Ureter (tissue), 1 donor: ENCODE data around the gene DIP2C. TPM values are rescaled to one million over a fixed set of nuclear protein-coding genes. Genes with fewer than 3 reads are reported as not detected.
"Not testable (repeated sequence)": the region's sequence is repeated elsewhere in the genome, so short reads cannot be mapped to it uniquely, and the experiment has no call there.

Source experiments
- DNase-seq: peaks from one replicate; pipeline ENCODE4 v3.0.0-alpha.2; 2020; ENCODE audit warnings: low spot score
- total RNA-seq: library from RNA; stranded (reverse); gene quantifications from one replicate; pipeline ENCODE4 v1.2.4, GENCODE V29; 2023
- donor health status: DM: yes; HTN: yes; CAD: no.

DIP2C gene
- total RNA-seq, 1 donor from 2014 or later: 26.8 TPM

DNA sequence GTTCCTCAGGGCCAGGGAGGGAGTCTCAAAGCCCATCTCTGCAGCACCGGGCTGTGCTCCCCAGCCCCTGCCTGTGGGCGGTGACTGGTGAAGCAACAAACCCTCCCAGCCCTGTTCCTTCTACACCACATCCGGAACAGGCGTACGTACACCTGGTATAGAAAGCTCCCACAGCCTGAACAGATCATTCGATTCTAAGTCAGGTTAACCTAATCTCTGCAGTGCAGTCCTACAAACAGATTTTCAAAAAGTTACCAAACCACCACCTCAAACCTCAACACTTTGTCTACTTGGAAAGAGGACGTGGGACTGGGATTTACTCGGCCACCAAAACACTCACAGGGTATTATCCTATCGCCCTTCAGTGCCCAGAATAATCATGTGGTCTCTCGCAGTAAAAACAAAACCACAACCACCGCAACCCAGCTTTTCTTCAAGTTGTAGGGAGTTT, 238.4 kb downstream of the DIP2C start:
- DNase-seq: no peak

DNA sequence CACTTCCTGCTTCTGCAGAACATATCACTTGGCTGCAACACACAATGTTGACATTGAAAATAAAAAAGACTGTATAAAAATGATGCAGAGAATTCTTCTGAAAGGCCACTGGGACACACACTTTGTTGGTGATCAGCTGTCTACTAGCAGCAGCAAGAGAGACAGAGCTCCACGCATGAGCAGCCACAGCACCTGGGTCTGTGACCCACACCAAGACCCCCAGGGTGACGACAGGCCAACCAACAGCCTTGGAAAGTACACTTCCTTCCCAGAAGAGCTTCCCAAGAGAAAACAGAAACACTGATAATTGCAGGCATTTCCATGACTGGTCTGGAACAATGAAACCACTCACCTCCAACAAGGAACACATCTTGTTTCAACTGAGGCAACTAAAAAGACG, 239.0 kb downstream of the DIP2C start:
- no peak for DNase-seq

DNA sequence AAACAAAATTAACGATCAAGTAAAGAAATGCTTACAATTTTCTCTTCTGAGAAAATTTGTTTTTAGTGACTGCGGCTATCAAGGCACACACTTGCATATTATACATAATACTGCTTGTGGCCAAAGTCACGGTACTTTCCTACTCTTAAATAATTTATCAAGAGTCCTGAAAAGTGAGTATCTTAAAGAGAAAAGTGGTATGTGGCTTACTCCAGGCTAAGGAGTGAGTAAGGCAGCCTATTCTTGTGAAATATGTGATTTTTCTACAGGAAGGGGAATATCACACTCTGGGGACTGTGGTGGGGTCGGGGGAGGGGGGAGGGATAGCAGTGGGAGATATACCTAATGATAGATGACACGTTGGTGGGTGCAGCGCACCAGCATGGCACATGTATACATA, 240.1 kb downstream of the DIP2C start:
- DNase-seq: not testable (repeated sequence)

DNA sequence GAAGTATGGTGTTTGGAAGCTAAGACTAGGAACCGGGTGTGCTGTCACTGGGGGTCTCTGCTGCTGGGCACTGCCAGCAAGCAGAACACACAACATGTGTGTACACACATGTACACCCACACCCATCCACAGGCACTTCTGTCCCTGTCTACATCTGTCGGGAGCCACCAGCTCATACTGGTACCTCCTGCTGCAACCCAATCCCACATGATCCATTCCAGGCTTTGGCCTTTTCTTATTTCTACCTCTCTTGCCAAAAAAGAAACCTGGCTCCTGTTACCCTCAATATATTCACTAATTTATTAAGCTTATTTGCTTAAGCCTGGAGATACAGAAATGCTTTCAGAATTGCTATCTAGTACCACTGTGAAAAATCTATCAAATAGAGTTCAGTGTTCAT, 246.0 kb downstream of the DIP2C start:
- no peak for DNase-seq

DNA sequence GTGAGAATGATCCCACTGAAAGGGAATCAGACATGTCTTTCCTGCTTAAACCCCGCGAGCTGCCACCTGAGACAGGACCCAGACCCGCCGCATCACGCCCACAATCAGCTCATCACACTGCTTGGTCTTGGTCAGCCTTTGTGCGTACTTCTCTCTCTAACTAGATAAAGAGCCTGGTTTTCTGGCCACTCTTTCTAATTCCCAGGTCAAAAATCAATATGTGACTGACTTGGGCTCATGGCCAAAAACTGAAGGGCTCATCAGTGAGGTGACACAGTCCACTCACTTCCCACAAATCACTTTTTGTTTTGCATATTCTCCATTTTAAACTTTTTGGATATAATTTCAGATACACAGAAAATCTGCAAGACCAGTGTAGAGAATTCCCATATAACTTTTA, 247.3 kb downstream of the DIP2C start:
- DNase-seq: no peak

DNA sequence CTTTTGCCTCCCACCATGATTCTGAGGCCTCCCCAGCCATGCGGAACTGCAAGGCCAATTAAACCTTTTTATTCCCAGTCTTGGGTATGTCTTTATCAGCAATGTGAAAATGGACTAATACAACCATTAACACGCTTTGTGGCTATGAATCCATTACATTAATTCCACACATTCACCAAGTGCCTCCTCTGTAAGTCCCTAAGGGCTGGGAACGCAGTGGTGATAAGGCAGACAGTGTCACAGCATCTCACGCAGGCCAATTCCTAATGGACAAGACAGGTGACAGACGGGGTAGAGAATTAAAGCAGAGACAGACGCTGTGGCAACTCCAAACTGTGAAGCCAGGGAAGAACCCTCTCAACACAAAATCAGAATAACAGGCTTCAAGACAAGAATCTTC, 247.8 kb downstream of the DIP2C start:
- no peak for DNase-seq

DNA sequence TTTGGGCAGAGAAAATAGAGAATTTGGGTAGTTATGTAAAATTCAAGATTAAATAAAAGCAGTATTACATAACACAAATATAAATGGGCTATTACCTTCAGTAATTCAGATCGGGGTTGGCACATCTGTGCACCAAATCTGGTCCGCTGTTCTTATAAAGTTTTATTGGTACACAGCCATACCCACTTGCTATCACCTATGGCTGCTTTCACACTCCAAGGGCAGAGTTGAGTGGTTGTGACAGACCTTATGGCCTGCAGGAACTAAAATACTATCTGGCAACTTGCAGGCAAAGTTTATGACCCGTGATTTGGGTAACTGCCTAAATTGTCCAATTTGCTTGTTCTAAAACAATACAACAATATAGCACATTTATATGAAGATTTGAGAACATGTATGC, 249.3 kb downstream of the DIP2C start:
- no peak for DNase-seq

DNA sequence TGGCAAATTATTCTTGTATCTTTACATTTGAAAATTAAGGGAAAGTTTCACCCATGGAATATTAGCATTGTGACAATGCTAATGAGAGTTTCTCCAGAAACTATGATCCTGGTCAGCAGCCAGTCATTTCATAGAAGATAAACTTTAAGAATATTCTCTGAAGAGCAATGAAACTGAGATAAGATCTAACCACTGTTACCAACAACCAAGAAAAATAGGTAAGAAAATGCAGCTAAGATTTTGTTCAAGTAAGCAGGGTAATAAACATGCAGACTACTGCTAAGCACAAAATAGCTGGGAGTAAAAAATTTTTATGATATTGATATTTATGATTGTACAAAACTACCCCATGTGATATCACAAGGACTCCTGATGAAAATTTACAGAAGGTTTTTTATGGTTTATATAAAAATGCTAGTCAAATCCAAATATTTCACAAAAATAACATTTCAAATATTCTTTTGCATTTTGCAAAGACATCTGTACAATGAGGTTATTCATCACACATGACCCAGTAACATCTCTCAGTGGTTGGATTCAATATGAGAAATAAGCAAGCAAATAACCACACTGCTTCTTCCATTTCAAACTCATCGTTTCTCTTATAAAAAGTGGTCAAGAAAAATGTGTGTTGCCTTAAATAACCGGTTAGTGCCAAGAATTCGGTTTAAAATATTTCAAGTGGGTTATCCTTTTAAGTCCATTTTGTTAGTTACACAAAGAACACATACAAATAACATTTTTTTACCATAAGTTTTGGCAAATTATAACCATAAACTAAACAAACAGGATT, 251.6 kb downstream of the DIP2C start:
- no peak for DNase-seq

DNA sequence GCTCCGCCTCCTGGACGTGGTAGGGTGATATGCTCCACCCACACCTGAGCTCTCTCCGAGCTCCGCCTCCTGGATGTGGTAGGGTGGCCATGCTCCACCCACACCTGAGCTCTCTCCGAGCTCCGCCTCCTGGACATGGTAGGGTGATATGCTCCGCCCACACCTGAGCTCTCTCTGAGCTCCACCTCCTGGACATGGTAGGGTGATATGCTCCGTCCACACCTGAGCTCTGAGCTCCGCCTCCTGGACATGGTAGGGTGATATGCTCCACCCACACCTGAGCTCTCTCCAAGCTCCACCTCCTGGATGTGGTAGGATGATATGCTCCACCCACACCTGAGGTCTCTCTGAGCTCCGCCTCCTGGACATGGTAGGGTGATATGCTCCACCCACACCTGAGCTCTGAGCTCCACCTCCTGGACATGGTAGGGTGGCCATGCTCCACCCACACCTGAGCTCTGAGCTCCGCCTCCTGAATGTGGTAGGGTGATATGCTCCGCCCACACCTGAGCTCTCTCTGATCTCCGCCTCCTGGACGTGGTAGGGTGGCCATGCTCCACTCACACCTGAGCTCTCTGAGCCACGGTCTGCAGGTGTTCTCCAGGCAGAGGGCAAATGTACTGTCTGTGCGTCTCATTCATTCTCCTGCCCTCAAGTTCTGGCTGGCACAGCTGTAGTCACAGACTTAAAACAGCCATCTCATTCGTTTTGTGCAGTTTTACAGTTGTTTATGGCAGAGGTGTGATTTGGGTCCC, 252.4 kb downstream of the DIP2C start:
- DNase-seq: no peak

DNA sequence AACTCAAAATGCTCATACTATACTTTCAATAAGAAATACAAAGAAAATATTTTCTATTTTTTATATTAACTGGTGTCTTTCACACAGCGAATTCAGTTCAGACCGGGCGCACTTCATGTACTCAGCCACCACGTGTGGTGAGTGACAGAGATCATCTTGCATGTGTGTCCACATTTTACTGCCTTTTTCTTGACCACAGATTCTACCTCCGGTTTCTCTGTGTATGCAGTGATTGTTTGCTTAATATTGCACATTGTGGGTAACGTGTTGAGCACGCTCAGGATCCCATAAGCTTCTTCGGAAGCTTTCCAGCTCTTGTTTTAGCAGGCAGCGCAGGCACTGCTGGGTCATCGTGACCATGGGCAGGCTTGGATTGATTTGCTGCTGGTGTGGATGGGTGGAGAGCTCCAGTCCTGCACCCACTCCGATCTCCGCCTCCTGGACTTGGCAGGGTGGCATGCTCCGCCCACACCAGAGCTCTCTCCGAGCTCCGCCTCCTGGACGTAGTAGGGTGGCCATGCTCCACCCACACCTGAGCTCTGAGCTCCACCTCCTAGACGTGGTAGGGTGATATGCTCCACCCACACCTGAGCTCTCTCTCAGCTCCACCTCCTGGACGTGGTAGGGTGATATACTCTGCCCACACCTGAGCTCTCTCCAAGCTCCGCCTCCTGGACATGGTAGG, 253.3 kb downstream of the DIP2C start:
- DNase-seq: no peak

DNA sequence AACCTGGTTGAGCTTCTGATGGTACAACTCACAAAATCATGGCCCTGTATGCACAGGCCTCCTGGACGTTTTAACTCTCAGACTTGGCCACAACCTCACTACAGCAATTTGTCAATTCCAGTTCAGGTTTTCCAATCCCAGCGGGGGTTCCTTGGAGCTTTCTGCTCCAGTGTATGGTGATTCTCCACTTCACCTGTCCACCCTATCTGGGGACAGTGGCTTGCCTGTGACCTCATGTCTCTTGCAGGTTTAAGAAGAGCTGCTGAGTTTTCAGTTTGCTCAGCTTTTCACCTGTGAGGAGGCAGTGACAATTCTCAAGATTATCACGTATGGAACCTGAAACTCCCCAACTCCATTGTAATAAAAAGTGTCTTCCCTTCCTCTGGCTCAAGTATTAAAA, 254.1 kb downstream of the DIP2C start:
- no peak for DNase-seq

DNA sequence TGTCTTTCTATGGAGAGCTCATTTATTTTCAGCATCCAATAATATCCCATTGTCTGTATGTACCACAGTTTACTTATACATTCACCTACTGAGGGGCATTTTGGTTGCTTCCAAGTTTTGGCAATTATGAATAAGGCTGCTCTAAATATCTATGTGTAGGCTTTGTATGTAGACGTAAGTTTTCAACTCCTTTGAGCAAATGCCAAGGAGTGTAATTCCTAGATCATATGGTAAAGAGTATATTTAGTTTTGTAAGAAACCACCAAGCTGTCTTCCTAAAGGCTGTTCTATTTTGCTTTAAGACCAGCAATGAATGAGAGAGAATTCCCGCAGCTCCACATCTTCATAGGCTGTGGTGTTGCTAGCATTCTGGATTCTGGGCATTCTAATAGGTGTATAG, 259.8 kb downstream of the DIP2C start:
- no peak for DNase-seq

DNA sequence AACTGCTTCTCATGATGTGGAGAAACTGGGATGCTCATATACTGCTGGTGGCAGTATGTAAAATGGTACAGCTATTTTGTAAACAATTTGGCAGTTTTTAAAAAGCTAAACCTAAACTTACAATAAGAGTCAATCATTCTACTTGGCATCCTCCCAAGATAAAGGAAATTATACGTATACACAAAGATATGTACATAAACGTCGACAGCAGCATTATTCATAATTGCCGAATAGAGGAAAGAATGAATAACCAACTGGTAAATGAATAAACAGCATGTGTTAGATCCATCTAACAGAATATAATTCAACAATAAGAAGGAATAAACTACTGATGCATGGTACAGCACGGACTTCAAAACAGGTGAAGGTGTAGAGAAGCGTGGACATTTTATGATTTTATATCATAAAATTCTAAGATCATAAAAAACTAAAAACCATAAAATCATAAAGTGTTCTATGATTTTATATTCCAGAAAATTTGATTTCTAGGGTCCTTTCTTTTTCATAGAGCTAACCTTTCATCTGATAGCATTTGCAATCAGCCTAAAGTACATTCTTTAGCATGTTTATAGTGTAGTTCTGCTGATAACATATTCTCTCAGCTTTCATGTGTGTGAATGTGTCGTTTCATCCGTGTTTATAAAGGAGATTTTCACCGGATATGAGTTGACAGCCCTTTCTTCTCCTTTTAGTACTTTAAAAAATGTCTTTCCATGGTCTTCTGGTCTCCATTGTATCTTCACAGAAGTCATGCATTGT, 261.5 kb downstream of the DIP2C start:
- no peak for DNase-seq

DNA sequence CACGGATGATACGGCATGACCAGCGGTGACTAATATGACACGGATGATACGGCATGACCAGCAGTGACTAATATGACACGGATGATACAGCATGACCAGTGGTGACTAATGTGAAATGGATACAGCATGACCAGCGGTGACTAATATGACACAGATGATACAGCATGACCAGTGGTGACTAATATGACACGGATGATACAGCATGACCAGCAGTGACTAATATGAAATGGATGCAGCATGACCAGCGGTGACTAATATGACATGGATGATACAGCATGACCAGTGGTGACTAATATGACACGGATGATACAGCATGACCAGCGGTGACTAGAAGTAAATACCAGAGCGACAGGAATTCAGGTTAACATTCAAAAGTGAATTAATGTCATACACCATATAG, 264.1 kb downstream of the DIP2C start:
- DNase-seq: not testable (repeated sequence)

DNA sequence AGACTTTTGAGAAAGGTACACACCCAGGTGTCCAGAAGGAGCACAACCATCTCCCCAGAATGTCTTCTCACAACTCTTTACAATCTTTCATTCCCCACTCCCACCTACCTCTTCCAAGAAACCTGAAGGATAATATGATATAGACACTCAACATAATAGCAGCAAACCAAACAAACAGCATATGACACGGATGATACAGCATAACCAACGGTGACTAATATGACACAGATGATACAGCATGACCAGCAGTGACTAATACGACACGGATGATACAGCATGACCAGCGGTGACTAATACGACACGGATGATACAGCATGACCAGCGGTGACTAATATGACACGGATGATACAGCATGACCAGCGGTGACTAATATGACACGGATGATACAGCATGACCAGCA, 264.7 kb downstream of the DIP2C start:
- DNase-seq: not testable (repeated sequence)

DNA sequence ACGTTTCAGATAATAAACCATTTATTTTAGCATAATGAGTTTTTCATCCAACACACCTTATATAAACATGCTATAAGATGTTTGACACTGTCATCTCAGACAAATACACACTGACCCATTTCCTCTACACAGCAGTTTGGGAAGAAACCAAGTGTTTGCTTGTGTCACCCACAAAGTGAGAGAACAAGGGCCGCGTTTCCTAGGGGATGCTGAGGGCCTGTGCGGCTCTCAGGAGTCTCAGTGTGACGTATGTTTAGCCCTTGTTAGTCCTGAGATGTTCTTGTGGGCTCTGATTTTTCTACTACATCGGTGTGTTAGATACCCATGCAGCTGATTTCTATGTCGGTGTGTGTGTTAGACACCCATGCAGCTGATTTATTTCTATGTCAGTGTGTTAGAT, 266.3 kb downstream of the DIP2C start:
- DNase-seq: no peak

DNA sequence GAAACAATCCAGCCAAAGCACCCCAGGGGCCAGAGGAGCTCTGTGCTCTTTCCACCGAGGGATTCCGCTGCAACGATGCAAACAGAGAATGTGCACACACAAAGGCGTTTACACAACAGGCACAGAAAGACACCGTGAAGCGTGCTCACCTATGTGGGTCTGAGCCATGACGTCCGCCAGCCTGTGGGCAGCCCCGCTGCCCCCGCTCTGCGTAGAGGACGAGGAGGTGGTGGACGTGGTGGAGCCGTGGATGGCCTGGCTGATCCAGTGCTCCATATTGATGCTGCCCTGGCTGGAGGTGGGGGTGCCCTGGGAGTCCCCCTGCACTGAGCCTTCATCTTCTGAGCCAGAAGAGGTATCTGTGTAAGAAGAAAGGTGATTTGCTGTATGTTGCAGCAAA, 266.8 kb downstream of the DIP2C start:
- DNase-seq: no peak

DNA sequence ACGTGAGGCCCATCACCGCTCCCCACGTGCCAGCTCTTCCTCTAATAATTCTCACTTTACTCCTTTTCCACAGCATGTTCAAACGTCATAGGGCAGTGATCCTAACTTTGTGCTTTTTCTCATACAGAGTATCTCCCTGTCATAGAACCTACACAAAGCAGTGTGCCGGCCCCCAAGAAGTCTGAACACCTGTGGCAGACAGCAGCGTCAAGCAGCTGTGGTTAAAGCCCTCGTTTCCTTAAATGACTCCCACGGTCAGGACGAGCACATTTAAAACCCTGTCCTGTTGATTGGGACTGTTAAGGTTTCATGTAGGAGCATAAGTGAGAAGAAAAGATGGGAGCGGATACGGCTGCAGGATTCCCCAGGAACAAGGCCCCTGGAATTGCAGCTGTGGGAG, 267.2 kb downstream of the DIP2C start:
- DNase-seq: no peak

DNA sequence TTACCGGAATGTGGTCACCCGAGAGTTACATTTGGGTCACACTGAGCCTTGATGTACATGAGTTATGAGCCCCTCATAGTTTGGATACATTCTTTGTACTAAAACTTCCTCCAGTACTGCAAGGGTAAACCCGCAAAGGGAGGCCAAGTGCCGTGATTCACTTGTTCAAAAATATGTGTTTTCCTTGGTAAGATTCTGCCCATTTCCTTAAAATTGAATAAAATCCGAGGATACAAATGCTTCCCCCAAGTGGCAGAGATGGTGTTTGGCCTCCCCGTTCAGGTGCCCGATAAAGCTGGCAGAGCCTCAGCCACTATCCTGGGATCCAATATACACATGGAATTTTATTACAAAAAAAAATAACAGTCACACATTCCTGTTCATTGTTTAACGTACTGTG, 268.3 kb downstream of the DIP2C start:
- no peak for DNase-seq

DNA sequence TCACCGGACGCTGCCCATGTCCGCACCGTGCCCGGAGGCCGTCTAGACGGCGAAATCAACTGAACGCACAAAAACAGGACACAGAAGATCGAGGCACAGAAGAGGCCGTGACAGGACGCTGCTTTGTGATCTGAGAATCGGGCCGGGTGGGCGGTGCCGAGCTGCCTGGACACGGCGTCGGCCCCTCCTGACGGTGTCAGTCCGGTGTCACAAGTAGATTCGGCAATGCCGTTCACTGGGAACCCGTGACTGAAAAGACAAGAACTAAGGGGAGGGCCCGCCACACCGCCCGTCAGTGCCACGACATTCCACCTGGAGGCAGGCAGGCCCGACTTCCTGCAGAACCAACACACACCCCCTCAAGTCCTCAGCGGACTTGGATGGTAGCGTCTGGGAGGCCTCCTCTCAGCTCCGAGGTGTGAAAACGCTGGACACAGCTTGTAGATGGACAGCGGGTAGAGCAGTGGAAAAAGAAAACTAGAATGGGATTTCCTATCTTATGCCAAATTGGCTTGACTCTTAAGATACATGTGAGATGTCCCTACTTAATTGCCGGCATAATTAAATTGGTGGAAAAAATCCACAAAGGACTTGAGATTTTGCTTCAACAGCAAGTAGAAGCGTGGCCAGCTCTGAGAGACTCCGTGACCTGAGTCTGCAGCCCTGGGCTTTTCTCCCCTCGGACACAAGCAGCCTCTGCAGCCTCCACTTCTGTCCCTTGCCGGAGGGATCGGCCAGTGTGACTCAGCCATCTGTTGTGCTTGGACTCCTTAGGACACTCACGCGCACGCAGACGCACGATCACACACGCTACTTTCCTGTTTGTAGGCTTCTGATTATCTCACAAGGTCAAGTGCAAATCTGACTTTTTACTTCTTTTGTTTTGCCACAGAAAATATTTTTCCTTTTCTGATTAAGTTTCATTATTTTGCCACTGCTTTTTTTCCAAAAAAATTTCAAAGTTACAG, 269.0 kb downstream of the DIP2C start:
- no peak for DNase-seq

DNA sequence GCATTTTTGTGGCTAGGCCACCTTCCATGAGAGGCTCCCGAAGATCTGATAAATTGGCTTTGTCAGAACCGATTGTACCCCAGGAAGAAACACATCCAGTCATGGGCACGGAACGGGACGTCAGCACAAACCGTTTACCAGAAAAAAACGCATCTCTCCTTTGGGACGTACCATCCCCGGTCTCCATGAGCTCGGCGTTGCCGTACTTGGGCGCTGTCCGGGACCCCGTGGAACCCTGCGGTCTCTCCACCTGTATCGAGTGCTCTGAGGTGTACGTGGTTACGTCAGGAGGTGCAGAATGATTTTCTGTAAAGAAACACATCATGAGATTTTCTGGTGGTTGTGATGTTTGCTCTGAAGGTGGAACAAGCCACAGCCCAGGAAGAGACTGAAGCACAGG, 270.6 kb downstream of the DIP2C start:
- no peak for DNase-seq
